Measurements from ENCODE around the gene HTR6. TPM values are rescaled to one million over a fixed set of nuclear protein-coding genes. Genes with fewer than 3 reads are reported as not detected.
A peak's percentile ranks its signal among the peaks of the same experiment; 100 is the strongest.

HTR6 gene
- total and polyA plus RNA-seq, 2 experiments from 2014 or later, result not detected

DNA sequence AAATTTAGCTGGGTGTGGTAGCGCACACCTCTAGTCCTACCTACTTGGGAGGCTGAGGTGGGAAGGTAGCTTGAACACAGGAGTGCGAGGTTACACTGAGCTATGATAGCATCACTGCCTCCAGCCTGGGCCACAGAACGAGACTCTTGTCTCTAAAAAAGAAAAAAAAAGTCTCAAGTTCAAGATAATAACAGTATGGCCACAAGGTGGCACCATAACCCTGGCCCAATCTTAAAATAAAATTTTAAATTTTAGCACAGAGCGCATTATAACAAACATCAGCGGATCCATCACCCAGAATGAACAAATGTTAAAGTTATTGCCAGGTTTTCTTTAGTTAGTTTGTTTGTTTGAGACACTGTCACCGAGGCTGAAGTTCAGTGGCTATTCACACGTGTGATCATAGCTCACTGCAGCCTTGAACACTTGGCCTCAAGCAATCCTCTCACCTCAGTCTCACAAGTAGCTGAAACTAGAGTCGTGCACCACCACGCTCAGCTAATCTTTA is 2.9 kb upstream of the HTR6 start:
- DNase-seq (ENCODE audit: low read depth in 1 of 2, low spot score in 1 of 2), result peak; percentile 52 to 66
- TF ChIP-seq, protein P1, sequence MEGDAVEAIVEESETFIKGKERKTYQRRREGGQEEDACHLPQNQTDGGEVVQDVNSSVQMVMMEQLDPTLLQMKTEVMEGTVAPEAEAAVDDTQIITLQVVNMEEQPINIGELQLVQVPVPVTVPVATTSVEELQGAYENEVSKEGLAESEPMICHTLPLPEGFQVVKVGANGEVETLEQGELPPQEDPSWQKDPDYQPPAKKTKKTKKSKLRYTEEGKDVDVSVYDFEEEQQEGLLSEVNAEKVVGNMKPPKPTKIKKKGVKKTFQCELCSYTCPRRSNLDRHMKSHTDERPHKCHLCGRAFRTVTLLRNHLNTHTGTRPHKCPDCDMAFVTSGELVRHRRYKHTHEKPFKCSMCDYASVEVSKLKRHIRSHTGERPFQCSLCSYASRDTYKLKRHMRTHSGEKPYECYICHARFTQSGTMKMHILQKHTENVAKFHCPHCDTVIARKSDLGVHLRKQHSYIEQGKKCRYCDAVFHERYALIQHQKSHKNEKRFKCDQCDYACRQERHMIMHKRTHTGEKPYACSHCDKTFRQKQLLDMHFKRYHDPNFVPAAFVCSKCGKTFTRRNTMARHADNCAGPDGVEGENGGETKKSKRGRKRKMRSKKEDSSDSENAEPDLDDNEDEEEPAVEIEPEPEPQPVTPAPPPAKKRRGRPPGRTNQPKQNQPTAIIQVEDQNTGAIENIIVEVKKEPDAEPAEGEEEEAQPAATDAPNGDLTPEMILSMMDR (IDR thresholded peaks at IDR 0.05; ENCODE audit: low read depth, low read length), result peak; percentile 61
- H3K4me1 ChIP-seq (ENCODE audit: low read depth), result no peaks in the 10 kb centered on the region
- peaks cover 51% of the 10 kb centered on the region for H3K27me3 ChIP-seq
- no peak overlapping the region for H3K4me3 ChIP-seq
- H3K9me3 ChIP-seq (ENCODE audit: low read depth), result no peaks in the 10 kb centered on the region
- no peak overlapping the region for H3K27ac ChIP-seq
- no peaks in the 10 kb centered on the region for H3K36me3 ChIP-seq

DNA sequence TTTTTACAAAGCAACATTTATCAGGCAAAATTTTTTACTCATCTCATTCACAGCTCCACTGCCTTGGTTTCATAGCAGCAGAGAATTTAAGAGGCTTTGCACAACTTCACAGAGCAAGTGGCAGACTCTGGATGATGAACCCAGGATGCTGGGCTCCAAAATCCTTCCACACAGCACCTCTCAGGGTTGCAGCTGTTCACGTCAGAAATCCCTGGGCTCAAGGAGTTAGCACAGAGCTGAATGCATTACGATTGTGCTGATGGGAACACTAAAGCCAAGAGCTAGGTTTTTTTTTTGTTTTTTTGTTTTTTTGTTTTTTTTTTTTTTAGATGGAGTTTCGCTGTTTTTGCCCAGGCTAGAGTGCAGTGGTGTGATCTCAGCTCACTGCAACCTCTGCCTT is 2.4 kb upstream of the HTR6 start:
- no peaks in the 10 kb centered on the region for H3K36me3 ChIP-seq
- no peak overlapping the region for H3K4me3 ChIP-seq
- H3K9me3 ChIP-seq (ENCODE audit: low read depth), result no peaks in the 10 kb centered on the region
- DNase-seq (ENCODE audit: low read depth in 1 of 2, low spot score in 1 of 2), result no peak
- H3K4me1 ChIP-seq (ENCODE audit: low read depth), result no peaks in the 10 kb centered on the region
- TF ChIP-seq, protein P1 (IDR thresholded peaks at IDR 0.05; ENCODE audit: low read depth, low read length), result no peak
- H3K27ac ChIP-seq, result no peak overlapping the region
- H3K27me3 ChIP-seq, result peaks cover 56% of the 10 kb centered on the region

DNA sequence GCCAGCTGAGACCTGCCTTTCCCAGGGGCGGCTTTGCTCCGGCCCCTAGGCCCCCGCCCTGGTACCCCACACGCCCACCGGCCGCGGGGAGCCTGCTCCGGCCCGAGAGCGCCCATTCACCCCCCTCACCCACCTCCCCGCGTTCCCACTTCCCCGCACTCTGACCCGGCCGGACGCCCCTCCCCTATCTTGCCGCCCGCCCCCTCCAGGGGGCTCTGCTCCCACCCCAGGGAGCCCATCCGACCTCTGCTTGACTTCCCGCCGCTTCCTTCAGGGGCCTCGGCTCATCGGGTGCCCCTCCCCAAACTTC is 466 bp downstream of the HTR6 start:
- TF ChIP-seq, protein P1 (IDR thresholded peaks at IDR 0.05; ENCODE audit: low read depth, low read length), result no peak
- Histone ChIP-seq H3K36me3 (no peaks in the 10 kb centered on the region), H3K4me1 (ENCODE audit: low read depth) (no peaks in the 10 kb centered on the region), H3K9me3 (ENCODE audit: low read depth) (no peaks in the 10 kb centered on the region), H3K4me3 (peak overlapping the region; percentile 29), H3K27me3 (peaks cover 85% of the 10 kb centered on the region), H3K27ac (no peak overlapping the region)
- no peak for DNase-seq (ENCODE audit: low read depth in 1 of 2, low spot score in 1 of 2)

DNA sequence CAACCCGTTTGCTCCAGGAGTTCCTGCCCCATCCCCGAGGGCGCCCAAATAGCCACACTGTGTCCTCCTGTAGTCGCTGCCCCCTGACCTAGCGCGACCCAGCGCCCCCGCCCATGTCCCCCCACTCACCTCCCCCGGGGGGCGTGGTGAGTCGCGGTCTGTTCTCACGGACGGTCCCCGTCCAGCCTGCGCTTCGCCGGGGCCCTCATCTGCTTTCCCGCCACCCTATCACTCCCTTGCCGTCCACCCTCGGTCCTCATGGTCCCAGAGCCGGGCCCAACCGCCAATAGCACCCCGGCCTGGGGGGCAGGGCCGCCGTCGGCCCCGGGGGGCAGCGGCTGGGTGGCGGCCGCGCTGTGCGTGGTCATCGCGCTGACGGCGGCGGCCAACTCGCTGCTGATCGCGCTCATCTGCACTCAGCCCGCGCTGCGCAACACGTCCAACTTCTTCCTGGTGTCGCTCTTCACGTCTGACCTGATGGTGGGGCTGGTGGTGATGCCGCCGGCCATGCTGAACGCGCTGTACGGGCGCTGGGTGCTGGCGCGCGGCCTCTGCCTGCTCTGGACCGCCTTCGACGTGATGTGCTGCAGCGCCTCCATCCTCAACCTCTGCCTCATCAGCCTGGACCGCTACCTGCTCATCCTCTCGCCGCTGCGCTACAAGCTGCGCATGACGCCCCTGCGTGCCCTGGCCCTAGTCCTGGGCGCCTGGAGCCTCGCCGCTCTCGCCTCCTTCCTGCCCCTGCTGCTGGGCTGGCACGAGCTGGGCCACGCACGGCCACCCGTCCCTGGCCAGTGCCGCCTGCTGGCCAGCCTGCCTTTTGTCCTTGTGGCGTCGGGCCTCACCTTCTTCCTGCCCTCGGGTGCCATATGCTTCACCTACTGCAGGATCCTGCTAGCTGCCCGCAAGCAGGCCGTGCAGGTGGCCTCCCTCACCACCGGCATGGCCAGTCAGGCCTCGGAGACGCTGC is 1.1 kb downstream of the HTR6 start:
- H3K4me1 ChIP-seq (ENCODE audit: low read depth), result no peaks in the 10 kb centered on the region
- TF ChIP-seq, protein P1 (IDR thresholded peaks at IDR 0.05; ENCODE audit: low read depth, low read length), result no peak
- H3K36me3 ChIP-seq, result no peaks in the 10 kb centered on the region
- peaks cover 89% of the 10 kb centered on the region for H3K27me3 ChIP-seq
- H3K4me3 ChIP-seq, result peak overlapping the region; percentile 29
- H3K9me3 ChIP-seq (ENCODE audit: low read depth), result no peaks in the 10 kb centered on the region
- no peak overlapping the region for H3K27ac ChIP-seq
- DNase-seq (ENCODE audit: low read depth in 1 of 2, low spot score in 1 of 2), result no peak

DNA sequence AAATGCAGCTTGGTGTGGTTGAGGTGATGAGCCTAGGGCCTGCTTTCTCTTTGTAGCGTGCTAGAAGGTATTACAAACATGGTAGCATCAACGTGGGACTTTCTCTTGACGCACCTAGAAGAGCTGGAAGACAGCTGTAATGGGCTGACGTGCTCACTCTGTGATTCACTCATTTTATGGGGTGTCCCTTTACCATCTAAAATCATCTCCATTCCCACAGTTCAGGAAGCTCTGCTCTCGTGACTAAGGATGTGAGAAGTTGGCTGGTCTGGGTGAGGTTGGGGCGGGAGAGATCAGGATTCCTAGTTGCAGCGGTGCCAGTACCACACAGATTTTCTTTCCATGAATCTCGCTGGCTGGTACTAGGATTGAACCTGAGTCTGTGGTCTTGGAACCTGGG is 4.2 kb downstream of the HTR6 start:
- H3K4me3 ChIP-seq, result no peak overlapping the region
- no peaks in the 10 kb centered on the region for H3K9me3 ChIP-seq (ENCODE audit: low read depth)
- TF ChIP-seq, protein P1 (IDR thresholded peaks at IDR 0.05; ENCODE audit: low read depth, low read length), result no peak
- no peak for DNase-seq (ENCODE audit: low read depth in 1 of 2, low spot score in 1 of 2)
- H3K4me1 ChIP-seq (ENCODE audit: low read depth), result no peaks in the 10 kb centered on the region
- H3K36me3 ChIP-seq, result no peaks in the 10 kb centered on the region
- peaks cover 85% of the 10 kb centered on the region for H3K27me3 ChIP-seq
- H3K27ac ChIP-seq, result no peak overlapping the region
